HCT116 (cell line): ENCODE results near the gene RHOBTB1. TPM values are rescaled to one million over a fixed set of nuclear protein-coding genes. Genes with fewer than 3 reads are reported as not detected.

Experiments
- ATAC-seq: fragments of 200-7000 bp; cut with Tn5 transposase; 2 replicates; pipeline ENCODE4 v1.9.1; 2020; ENCODE audit warnings: mild to moderate bottlenecking, moderate library complexity
- BruUV-seq: library from RNA; stranded (reverse); fragments of 400-500 nt; replicated peaks from 2 replicates; lab custom pipeline; 2021; lab: Mats Ljungman, UMichigan
- CTCF ChIA-PET: fragments of 300-600 bp; sonication (Branson Sonifier 250); formaldehyde crosslinking; loops from one replicate; lab custom pipeline; 2021; ENCODE audit warnings: antibody characterized with exemption; lab: Charles Lee
- POLR2A ChIA-PET: fragments of 300-600, 350-600 bp; sonication (Branson Sonifier 250); formaldehyde crosslinking; loops from one replicate; lab custom pipeline; 2021; ENCODE audit warnings: antibody characterized with exemption; lab: Charles Lee
- RAD21 ChIA-PET, 2 experiments: fragments of 300-600 bp; sonication (Branson Sonifier 250); formaldehyde crosslinking; loops; one replicate each; lab custom pipeline; 2023; ENCODE audit warnings: low total read pairs in 2 of 2; ENCODE audit not compliant: uncharacterized antibody in 2 of 2, unreplicated experiment in 2 of 2, low non-redundant PET in 1 of 2; lab: Charles Lee
- DNase-seq: peaks from one replicate; pipeline ENCODE4 v3.0.0-alpha.2; 2010; ENCODE audit warnings: low read depth, low spot score
- H2AFZ ChIP-seq: fragments of 200-600 bp; shearing (Covaris generic), sonication (generic); 2 replicates; pipeline ENCODE4 v1.6.1; 2017; ENCODE audit warnings: low read depth, mixed run types, mixed read lengths, antibody characterized with exemption, low read length; ENCODE audit not compliant: poor library complexity, severe bottlenecking
- H3K27ac ChIP-seq: 2 replicates; pipeline ENCODE4 v1.5.1; 2012; ENCODE audit warnings: low read depth, low read length
- H3K27me3 ChIP-seq: fragments of 200-600 bp; sonication (generic); 2 replicates; pipeline ENCODE4 v1.6.1; 2016; ENCODE audit warnings: mixed run types, low read length, mixed read lengths; ENCODE audit not compliant: insufficient read depth
- H3K36me3 ChIP-seq, 2 experiments: fragments of 200-500 bp in 1 of 2; fragments of 200-600 bp in 1 of 2; sonication (Bioruptor generic) in 1 of 2; sonication (generic) in 1 of 2; 2 replicates each; pipeline versions ENCODE4 v1.5.1 to v1.6.1; 2014 to 2016; ENCODE audit warnings: low read length in 2 of 2, inconsistent platforms in 1 of 2, mixed read lengths in 1 of 2, mixed run types in 1 of 2; ENCODE audit not compliant: insufficient read depth in 2 of 2, control insufficient read depth in 1 of 2
- H3K4me1 ChIP-seq, 2 experiments: fragments of 200-600 bp in 1 of 2; sonication (generic) in 1 of 2; 2 replicates each; pipeline versions ENCODE4 v1.5.1 to v1.6.1; 2012 to 2017; ENCODE audit warnings: low read length in 2 of 2, inconsistent platforms in 1 of 2, mild to moderate bottlenecking in 1 of 2, mixed read lengths in 1 of 2, mixed run types in 1 of 2, moderate library complexity in 1 of 2; ENCODE audit not compliant: insufficient read depth in 2 of 2, control insufficient read depth in 1 of 2
- H3K4me2 ChIP-seq: fragments of 200-600 bp; sonication (generic); 2 replicates; pipeline ENCODE4 v1.6.1; 2017; ENCODE audit warnings: mixed run types, low read length, mixed read lengths
- H3K4me3 ChIP-seq, 2 experiments: fragments of 200-600 bp in 1 of 2; sonication (generic) in 1 of 2; replicated peaks in 1 of 2; 2 replicates each; pipeline ENCODE4 v1.5.1; 2011 to 2016; ENCODE audit warnings: low read length in 2 of 2, control low read depth in 1 of 2, low read depth in 1 of 2, mild to moderate bottlenecking in 1 of 2, mixed read lengths in 1 of 2, mixed run types in 1 of 2
- H3K79me2 ChIP-seq: fragments of 200-600 bp; sonication (generic); 2 replicates; pipeline ENCODE4 v1.6.1; 2017; ENCODE audit warnings: mild to moderate bottlenecking, mixed run types, low read length, moderate library complexity, mixed read lengths; ENCODE audit not compliant: insufficient read depth
- H3K9ac ChIP-seq: fragments of 200-600 bp; sonication (generic); 2 replicates; pipeline ENCODE4 v1.6.1; 2016; ENCODE audit warnings: low read length, mixed read lengths
- H3K9me2 ChIP-seq: fragments of 200-600 bp; sonication (generic), shearing (Covaris generic); 2 replicates; pipeline ENCODE4 v1.6.1; 2017; ENCODE audit warnings: mixed run types, mild to moderate bottlenecking, moderate library complexity; ENCODE audit not compliant: insufficient read depth
- H3K9me3 ChIP-seq, 2 experiments: fragments of 200-500 bp in 1 of 2; fragments of 200-600 bp in 1 of 2; sonication (Bioruptor generic) in 1 of 2; sonication (generic) in 1 of 2; 2 replicates each; pipeline ENCODE4 v1.6.1; 2014 to 2017; ENCODE audit warnings: low read length in 2 of 2, mixed read lengths in 2 of 2, inconsistent platforms in 1 of 2, low read depth in 1 of 2, mild to moderate bottlenecking in 1 of 2, mixed run types in 1 of 2, moderate library complexity in 1 of 2; ENCODE audit not compliant: control insufficient read depth in 1 of 2, insufficient read depth in 1 of 2
- H4K20me1 ChIP-seq: fragments of 200-600 bp; sonication (generic), shearing (Covaris generic); 2 replicates; pipeline ENCODE4 v1.6.1; 2017; ENCODE audit warnings: mixed run types, mild to moderate bottlenecking, moderate library complexity; ENCODE audit not compliant: insufficient read depth
- ATF3 ChIP-seq: IDR thresholded peaks from 2 replicates; pipeline ENCODE4 v1.6.1; 2012
- CBX3 ChIP-seq: IDR thresholded peaks from 2 replicates; pipeline ENCODE4 v1.6.1; 2012; ENCODE audit warnings: low read depth
- CEBPB ChIP-seq: IDR thresholded peaks from 2 replicates; pipeline ENCODE4 v1.6.1; 2012; ENCODE audit warnings: low read depth
- CTCF ChIP-seq, 3 experiments: fragments of 200-600 bp in 1 of 3; sonication (generic) in 1 of 3; IDR thresholded peaks in 2 of 3; conservative IDR thresholded peaks in 1 of 3; 2 replicates each; pipeline ENCODE4 v1.5.1; 2012 to 2017; ENCODE audit warnings: low read depth in 2 of 3, low read length in 2 of 3, antibody characterized with exemption in 1 of 3, borderline replicate concordance in 1 of 3, control low read depth in 1 of 3, mild to moderate bottlenecking in 1 of 3, mixed read lengths in 1 of 3, mixed run types in 1 of 3, moderate library complexity in 1 of 3; ENCODE audit not compliant: insufficient read depth in 1 of 3
- EGR1 ChIP-seq: IDR thresholded peaks from 2 replicates; pipeline ENCODE4 v1.6.1; 2012; ENCODE audit warnings: low read depth
- ELF1 ChIP-seq: IDR thresholded peaks from 2 replicates; pipeline ENCODE4 v1.6.1; 2012; ENCODE audit warnings: low read depth, borderline replicate concordance
- EZH2 ChIP-seq: fragments of 200-600 bp; sonication (generic); IDR thresholded peaks from 2 replicates; pipeline ENCODE4 v1.6.1; 2017; ENCODE audit warnings: antibody characterized with exemption, mixed run types
- EZH2phosphoT487 ChIP-seq: fragments of 200-600 bp; IDR thresholded peaks from 2 replicates; pipeline ENCODE4 v1.6.1; 2018; ENCODE audit warnings: antibody characterized with exemption, borderline replicate concordance
- FOSL1 ChIP-seq: IDR thresholded peaks from 2 replicates; pipeline ENCODE4 v1.6.1; 2012; ENCODE audit warnings: low read depth
- JUND ChIP-seq: IDR thresholded peaks from 2 replicates; pipeline ENCODE4 v1.6.1; 2012
- POLR2A ChIP-seq: IDR thresholded peaks from 2 replicates; pipeline ENCODE4 v1.7.0; 2011; ENCODE audit warnings: borderline replicate concordance; ENCODE audit not compliant: insufficient read depth, insufficient read length; ENCODE audit errors: extremely low read depth
- POLR2AphosphoS5 ChIP-seq: IDR thresholded peaks from 2 replicates; pipeline ENCODE4 v1.6.1; 2011; ENCODE audit warnings: mild to moderate bottlenecking, low read depth, low read length, moderate library complexity
- RAD21 ChIP-seq: IDR thresholded peaks from 2 replicates; pipeline ENCODE4 v1.6.1; 2012; ENCODE audit warnings: low read depth, mild to moderate bottlenecking
- SIN3A ChIP-seq: IDR thresholded peaks from 2 replicates; pipeline ENCODE4 v1.6.1; 2012; ENCODE audit warnings: low read depth
- SRF ChIP-seq: IDR thresholded peaks from 2 replicates; pipeline ENCODE4 v1.6.1; 2012; ENCODE audit warnings: low read depth
- TCF7L2 ChIP-seq: IDR thresholded peaks from 2 replicates; pipeline ENCODE4 v1.7.0; 2011; ENCODE audit warnings: borderline replicate concordance, inconsistent platforms; ENCODE audit not compliant: insufficient read depth, insufficient read length; ENCODE audit errors: extremely low read depth
- YY1 ChIP-seq: IDR thresholded peaks from 2 replicates; pipeline ENCODE4 v1.6.1; 2011; ENCODE audit warnings: low read length, low read depth, moderate library complexity, mild to moderate bottlenecking; ENCODE audit not compliant: insufficient replicate concordance; ENCODE audit errors: extremely low read depth
- ZBTB33 ChIP-seq: IDR thresholded peaks from 2 replicates; pipeline ENCODE4 v1.6.1; 2011; ENCODE audit warnings: mild to moderate bottlenecking, low read length, moderate library complexity; ENCODE audit not compliant: insufficient replicate concordance; ENCODE audit errors: extremely low read depth
- ZFX ChIP-seq: fragments of 450-650 bp; IDR thresholded peaks from 2 replicates; pipeline ENCODE4 v1.6.1; 2017
- ZNF274 ChIP-seq: fragments of 200-500 bp; sonication (Bioruptor generic); IDR thresholded peaks from 2 replicates; pipeline ENCODE4 v1.6.1; 2014; ENCODE audit warnings: mild to moderate bottlenecking, low read depth, low read length, inconsistent platforms
- intact Hi-C: fragments of 100-400 bp; cut with micrococcal nuclease; formaldehyde crosslinking; loops from 2 replicates; pipeline ENCODE4 v1.10.0; 2022
- total RNA-seq: library from RNA; stranded (reverse); gene quantifications from one replicate; pipeline ENCODE4 v1.2.1, GENCODE V29; 2021; ENCODE audit not compliant: unreplicated experiment

Gene RHOBTB1
- total RNA-seq, 1 experiment from 2014 or later, result 1.6 TPM

- no peak overlapping the region for H3K4me3 ChIP-seq
- ChIA-PET CTCF (no interaction called here), RAD21 (no interaction called here), POLR2A (no interaction called here)
- no peak overlapping the region for H3K9ac ChIP-seq
- H3K36me3 ChIP-seq, result no peaks in the 10 kb centered on the region
- H3K27ac ChIP-seq, result no peak overlapping the region
- ATAC-seq (no peak), DNase-seq (no peak)
- intact Hi-C loops, result no loop called here
- no peaks in the 10 kb centered on the region for H4K20me1 ChIP-seq
- H3K4me1 ChIP-seq, result peaks cover 0 to 9% of the 10 kb centered on the region in 2 experiments; a peak in 2 of 4 replicates
- H3K9me2 ChIP-seq, result no peaks in the 10 kb centered on the region
- H3K27me3 ChIP-seq, result no peaks in the 10 kb centered on the region
- TF ChIP-seq EZH2 (no peak), EZH2phosphoT487 (no peak), SRF (no peak), POLR2AphosphoS5 (no peak), ZBTB33 (no peak), CBX3 (no peak), TCF7L2 (no peak), ELF1 (no peak), YY1 (no peak), ZFX (no peak), SIN3A (no peak), ATF3 (no peak), JUND (no peak), POLR2A (no peak), ZNF274 (no peak), EGR1 (no peak), CEBPB (no peak), RAD21 (no peak), FOSL1 (no peak), CTCF (IDR thresholded peaks at IDR 0.05 in 2 of 3, conservative IDR thresholded peaks at IDR 0.05 in 1 of 3; ENCODE audit: borderline replicate concordance in 1 of 3, insufficient read depth in 1 of 3, low read depth in 2 of 3, low read length in 2 of 3) (no peak)
- no peak overlapping the region for H2AFZ ChIP-seq
- no peaks in the 10 kb centered on the region for H3K9me3 ChIP-seq
- no peak overlapping the region for H3K4me2 ChIP-seq
- no peaks in the 10 kb centered on the region for H3K79me2 ChIP-seq
- BruUV-seq, result no TSS peak
Measured at GRCh38 chr10:60848680-60849079, 95.3 kb downstream of the RHOBTB1 start.
